Measurements from ENCODE around the gene ARMC2.

Gene ARMC2

GRCh38 chr6:109023356-109023925 lies 175.2 kb downstream of the ARMC2 start:
- Histone ChIP-seq H3K9me3 (ENCODE audit: insufficient read depth, low read length) (no peaks in the 10 kb centered on the region), H3K36me3 (ENCODE audit: low read length) (no peaks in the 10 kb centered on the region), H3K4me2 (ENCODE audit: low read depth, low read length, poor library complexity, severe bottlenecking) (no peak overlapping the region), H4K20me1 (ENCODE audit: low read depth, low read length) (no peaks in the 10 kb centered on the region), H3K9ac (ENCODE audit: low read length) (no peak overlapping the region), H3K4me3 (ENCODE audit: insufficient read depth, low read length, poor library complexity, severe bottlenecking) (no peak overlapping the region), H3K9me2 (replicated peaks; ENCODE audit: insufficient read depth, low read length) (no peaks in the 10 kb centered on the region), H3K79me2 (ENCODE audit: insufficient read depth, low read length) (no peaks in the 10 kb centered on the region), H3K27ac (ENCODE audit: low read depth, low read length) (no peak overlapping the region), H2AFZ (ENCODE audit: low read depth, low read length, severe bottlenecking) (no peak overlapping the region), H3K27me3 (ENCODE audit: low read length) (no peaks in the 10 kb centered on the region), H3F3A (ENCODE audit: insufficient read depth) (no peaks in the 10 kb centered on the region)
- no peak for TF ChIP-seq CTCF (IDR thresholded peaks at IDR 0.05; ENCODE audit: insufficient read depth, low read length, poor library complexity, severe bottlenecking)
- no peak for TF ChIP-seq EZH2phosphoT487 (conservative IDR thresholded peaks at IDR 0.05; ENCODE audit: low read length)
